HepG2 (cell line): ENCODE measurements around the gene NAV2. TPM values are rescaled to one million over a fixed set of nuclear protein-coding genes. Genes with fewer than 3 reads are reported as not detected.
A peak's percentile ranks its signal among the peaks of the same experiment; 100 is the strongest.

Experiments used
- AGO1 ChIP-seq: fragments of 200-400 bp; formaldehyde crosslinking; IDR thresholded peaks from 2 replicates; pipeline ENCODE4 v1.6.1; 2017; ENCODE audit warnings: mild to moderate bottlenecking, low read depth, low read length, moderate library complexity; ENCODE audit not compliant: poor library complexity, severe bottlenecking
- BHLHE40 ChIP-seq: IDR thresholded peaks from 2 replicates; pipeline ENCODE4 v1.6.1; 2011; ENCODE audit warnings: low read length, improper control_type of control experiment
- CENPT ChIP-seq: sonication (generic); formaldehyde crosslinking; IDR thresholded peaks from 2 replicates; pipeline ENCODE4 v1.8.0; 2022; ENCODE audit warnings: low read depth, mild to moderate bottlenecking, moderate library complexity, missing genetic modification reagents
- GLI4 ChIP-seq: sonication (generic); formaldehyde crosslinking; IDR thresholded peaks from 2 replicates; pipeline ENCODE4 v1.5.1; 2020; ENCODE audit warnings: missing genetic modification reagents, mild to moderate bottlenecking, moderate library complexity, borderline replicate concordance
- HCFC1 ChIP-seq: fragments of 150-350 bp; IDR thresholded peaks from 2 replicates; pipeline ENCODE4 v1.6.1; 2014; ENCODE audit warnings: low read depth, low read length
- HNRNPLL ChIP-seq: fragments of 200-400 bp; formaldehyde crosslinking; IDR thresholded peaks from 2 replicates; pipeline ENCODE4 v1.6.1; 2017; ENCODE audit warnings: mild to moderate bottlenecking, low read depth, low read length; ENCODE audit not compliant: poor library complexity, severe bottlenecking
- KLF15 ChIP-seq: sonication (generic); formaldehyde crosslinking; IDR thresholded peaks from 2 replicates; pipeline ENCODE4 v1.8.1; 2023; ENCODE audit warnings: borderline replicate concordance, mild to moderate bottlenecking, inconsistent platforms, missing genetic modification reagents, mixed read lengths
- POLR2AphosphoS5 ChIP-seq: IDR thresholded peaks from 2 replicates; pipeline ENCODE4 v1.6.1; 2012; ENCODE audit warnings: low read depth, low read length
- REPIN1 ChIP-seq: sonication (generic); formaldehyde crosslinking; IDR thresholded peaks from 2 replicates; pipeline ENCODE4 v1.8.0; 2022; ENCODE audit warnings: missing genetic modification reagents, low read depth, mild to moderate bottlenecking, borderline replicate concordance
- ZFYVE20 ChIP-seq: sonication (generic); formaldehyde crosslinking; IDR thresholded peaks from 2 replicates; pipeline ENCODE4 v1.8.0; 2023; ENCODE audit warnings: low read depth, mild to moderate bottlenecking, moderate library complexity, missing genetic modification reagents, borderline replicate concordance
- ZNF264 ChIP-seq: sonication (generic); formaldehyde crosslinking; IDR thresholded peaks from 2 replicates; pipeline ENCODE4 v1.4.0; 2020; ENCODE audit warnings: missing genetic modification reagents
- ZNF33A ChIP-seq: sonication (generic); formaldehyde crosslinking; IDR thresholded peaks from 2 replicates; pipeline ENCODE4 v1.5.1; 2020; ENCODE audit warnings: missing genetic modification reagents, mild to moderate bottlenecking, moderate library complexity, borderline replicate concordance
- ZNF557 ChIP-seq: sonication (generic); formaldehyde crosslinking; IDR thresholded peaks from 2 replicates; pipeline ENCODE4 v1.4.0; 2020; ENCODE audit warnings: missing genetic modification reagents
- ZNF670 ChIP-seq: sonication (generic); formaldehyde crosslinking; IDR thresholded peaks from 2 replicates; pipeline ENCODE4 v1.8.0; 2022; ENCODE audit warnings: mild to moderate bottlenecking, missing genetic modification reagents, borderline replicate concordance
- ZNF672 ChIP-seq: sonication (generic); formaldehyde crosslinking; IDR thresholded peaks from 2 replicates; pipeline ENCODE4 v1.8.1; 2022; ENCODE audit warnings: missing genetic modification reagents
- ZNF678 ChIP-seq: sonication (generic); formaldehyde crosslinking; IDR thresholded peaks from 2 replicates; pipeline ENCODE4 v1.4.0; 2020; ENCODE audit warnings: mild to moderate bottlenecking, missing genetic modification reagents
- ZNF709 ChIP-seq: sonication (generic); formaldehyde crosslinking; IDR thresholded peaks from 2 replicates; pipeline ENCODE4 v1.5.0; 2020; ENCODE audit warnings: mild to moderate bottlenecking, missing genetic modification reagents
- ZNF775 ChIP-seq: sonication (generic); formaldehyde crosslinking; IDR thresholded peaks from 2 replicates; pipeline ENCODE4 v1.4.0; 2020; ENCODE audit warnings: missing genetic modification reagents, mild to moderate bottlenecking, moderate library complexity, borderline replicate concordance
- polyA plus RNA-seq, 8 experiments: library from polyadenylated mRNA; depleted of rRNA in 3 of 8; stranded (reverse) in 7 of 8; unstranded in 1 of 8; fragments of >200 nt; fragmentation: Illumina TruSeq in 4 of 8; extraction: Trizol in 4 of 8; gene quantifications; 2 replicates each; pipeline versions ENCODE4 v1.2.1 to v1.2.3, GENCODE V29; 2011 to 2016; ENCODE audit warnings: low read depth in 4 of 8, missing spikeins in 1 of 8, mixed read lengths in 1 of 8; ENCODE audit not compliant: insufficient read depth in 1 of 8
- total RNA-seq, 5 experiments: library from RNA; depleted of rRNA; stranded (reverse); fragments of >200 nt; fragmentation: Illumina TruSeq; extraction: Trizol; gene quantifications; 2 replicates each; pipeline ENCODE4 v1.2.3, GENCODE V29; 2016; ENCODE audit warnings: low read depth in 1 of 5
- TF ChIP-seq, protein P1 (sequence below): sonication (generic); formaldehyde crosslinking; IDR thresholded peaks from 2 replicates; pipeline ENCODE4 v1.5.1; 2020; ENCODE audit warnings: missing genetic modification reagents, mild to moderate bottlenecking, borderline replicate concordance
- TF ChIP-seq, protein P2 (sequence below): IDR thresholded peaks from 2 replicates; pipeline ENCODE4 v1.6.1; 2016; ENCODE audit warnings: missing compliant biosample characterization, missing genetic modification reagents, borderline replicate concordance
- TF ChIP-seq, protein P3 (sequence below): sonication (generic); formaldehyde crosslinking; IDR thresholded peaks from 2 replicates; pipeline ENCODE4 v1.4.0; 2020; ENCODE audit warnings: missing genetic modification reagents, low read depth, mild to moderate bottlenecking, borderline replicate concordance
- TF ChIP-seq, protein P4 (sequence below): sonication (generic); formaldehyde crosslinking; IDR thresholded peaks from 2 replicates; pipeline ENCODE4 v1.5.0; 2020; ENCODE audit warnings: mild to moderate bottlenecking, missing genetic modification reagents
- TF ChIP-seq, protein P5 (sequence below): sonication (generic); formaldehyde crosslinking; IDR thresholded peaks from 2 replicates; pipeline ENCODE4 v1.4.0; 2020; ENCODE audit warnings: mild to moderate bottlenecking, missing genetic modification reagents, borderline replicate concordance

The NAV2 gene
- total and polyA plus RNA-seq, 2 of the 13 experiments (the other 11 are each of a cell fraction or from before 2014, with no cell fraction given), result 9.3 to 34.6 TPM

DNA sequence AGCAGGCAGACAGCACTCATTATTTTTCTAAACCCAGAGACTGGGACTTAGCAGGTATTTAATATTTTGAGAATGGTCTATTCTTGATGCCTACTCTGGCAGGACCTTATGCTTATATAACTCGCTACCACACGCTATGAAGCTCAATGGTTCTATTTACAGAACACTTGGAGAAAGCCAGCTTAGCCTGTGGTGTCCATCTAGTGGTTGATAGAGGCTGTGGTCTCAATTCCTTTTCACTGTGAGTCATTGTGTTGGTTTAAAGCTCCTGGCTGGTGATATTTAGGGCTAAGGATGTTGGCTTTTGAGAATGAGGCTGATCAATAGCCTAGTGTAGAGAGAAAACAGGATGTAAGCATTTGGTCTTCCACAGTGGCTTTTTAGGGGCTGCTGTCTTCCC is 241.3 kb downstream of the NAV2 start (continued):
- TF ChIP-seq AGO1 (no peak), ZFYVE20 (CRISPR knock-in tag) (no peak), ZNF709 (CRISPR knock-in tag) (no peak), BHLHE40 (no peak), HNRNPLL (no peak), ZNF264 (no peak), REPIN1 (CRISPR knock-in tag) (peak; percentile 59; the same call in 1 of the 2 replicates), ZNF33A (no peak), ZNF775 (CRISPR knock-in tag) (no peak), GLI4 (no peak), ZNF670 (CRISPR knock-in tag) (no peak), KLF15 (no peak), ZNF557 (CRISPR knock-in tag) (no peak), ZNF672 (CRISPR knock-in tag) (no peak), HCFC1 (no peak), CENPT (CRISPR knock-in tag) (no peak), POLR2AphosphoS5 (no peak), ZNF678 (CRISPR knock-in tag) (no peak)
- TF ChIP-seq, protein P1, sequence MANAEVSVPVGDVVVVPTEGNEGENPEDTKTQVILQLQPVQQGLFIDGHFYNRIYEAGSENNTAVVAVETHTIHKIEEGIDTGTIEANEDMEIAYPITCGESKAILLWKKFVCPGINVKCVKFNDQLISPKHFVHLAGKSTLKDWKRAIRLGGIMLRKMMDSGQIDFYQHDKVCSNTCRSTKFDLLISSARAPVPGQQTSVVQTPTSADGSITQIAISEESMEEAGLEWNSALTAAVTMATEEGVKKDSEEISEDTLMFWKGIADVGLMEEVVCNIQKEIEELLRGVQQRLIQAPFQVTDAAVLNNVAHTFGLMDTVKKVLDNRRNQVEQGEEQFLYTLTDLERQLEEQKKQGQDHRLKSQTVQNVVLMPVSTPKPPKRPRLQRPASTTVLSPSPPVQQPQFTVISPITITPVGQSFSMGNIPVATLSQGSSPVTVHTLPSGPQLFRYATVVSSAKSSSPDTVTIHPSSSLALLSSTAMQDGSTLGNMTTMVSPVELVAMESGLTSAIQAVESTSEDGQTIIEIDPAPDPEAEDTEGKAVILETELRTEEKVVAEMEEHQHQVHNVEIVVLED (CRISPR knock-in tag), result no peak
- TF ChIP-seq, protein P2, sequence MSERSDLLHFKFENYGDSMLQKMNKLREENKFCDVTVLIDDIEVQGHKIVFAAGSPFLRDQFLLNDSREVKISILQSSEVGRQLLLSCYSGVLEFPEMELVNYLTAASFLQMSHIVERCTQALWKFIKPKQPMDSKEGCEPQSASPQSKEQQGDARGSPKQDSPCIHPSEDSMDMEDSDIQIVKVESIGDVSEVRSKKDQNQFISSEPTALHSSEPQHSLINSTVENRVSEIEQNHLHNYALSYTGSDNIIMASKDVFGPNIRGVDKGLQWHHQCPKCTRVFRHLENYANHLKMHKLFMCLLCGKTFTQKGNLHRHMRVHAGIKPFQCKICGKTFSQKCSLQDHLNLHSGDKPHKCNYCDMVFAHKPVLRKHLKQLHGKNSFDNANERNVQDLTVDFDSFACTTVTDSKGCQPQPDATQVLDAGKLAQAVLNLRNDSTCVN (CRISPR knock-in tag), result no peak
- TF ChIP-seq, protein P3, sequence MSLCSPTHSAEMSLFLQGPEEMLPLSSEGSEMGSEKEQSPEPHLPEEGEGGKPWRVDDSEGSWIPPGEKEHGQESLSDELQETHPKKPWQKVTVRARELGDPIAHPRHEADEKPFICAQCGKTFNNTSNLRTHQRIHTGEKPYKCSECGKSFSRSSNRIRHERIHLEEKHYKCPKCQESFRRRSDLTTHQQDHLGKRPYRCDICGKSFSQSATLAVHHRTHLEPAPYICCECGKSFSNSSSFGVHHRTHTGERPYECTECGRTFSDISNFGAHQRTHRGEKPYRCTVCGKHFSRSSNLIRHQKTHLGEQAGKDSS (CRISPR knock-in tag), result no peak; the same call in 1 of the 2 replicates
- TF ChIP-seq, protein P4, sequence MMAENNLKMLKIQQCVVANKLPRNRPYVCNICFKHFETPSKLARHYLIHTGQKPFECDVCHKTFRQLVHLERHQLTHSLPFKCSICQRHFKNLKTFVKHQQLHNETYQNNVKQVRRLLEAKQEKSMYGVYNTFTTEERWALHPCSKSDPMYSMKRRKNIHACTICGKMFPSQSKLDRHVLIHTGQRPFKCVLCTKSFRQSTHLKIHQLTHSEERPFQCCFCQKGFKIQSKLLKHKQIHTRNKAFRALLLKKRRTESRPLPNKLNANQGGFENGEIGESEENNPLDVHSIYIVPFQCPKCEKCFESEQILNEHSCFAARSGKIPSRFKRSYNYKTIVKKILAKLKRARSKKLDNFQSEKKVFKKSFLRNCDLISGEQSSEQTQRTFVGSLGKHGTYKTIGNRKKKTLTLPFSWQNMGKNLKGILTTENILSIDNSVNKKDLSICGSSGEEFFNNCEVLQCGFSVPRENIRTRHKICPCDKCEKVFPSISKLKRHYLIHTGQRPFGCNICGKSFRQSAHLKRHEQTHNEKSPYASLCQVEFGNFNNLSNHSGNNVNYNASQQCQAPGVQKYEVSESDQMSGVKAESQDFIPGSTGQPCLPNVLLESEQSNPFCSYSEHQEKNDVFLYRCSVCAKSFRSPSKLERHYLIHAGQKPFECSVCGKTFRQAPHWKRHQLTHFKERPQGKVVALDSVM, result no peak
- TF ChIP-seq, protein P5, sequence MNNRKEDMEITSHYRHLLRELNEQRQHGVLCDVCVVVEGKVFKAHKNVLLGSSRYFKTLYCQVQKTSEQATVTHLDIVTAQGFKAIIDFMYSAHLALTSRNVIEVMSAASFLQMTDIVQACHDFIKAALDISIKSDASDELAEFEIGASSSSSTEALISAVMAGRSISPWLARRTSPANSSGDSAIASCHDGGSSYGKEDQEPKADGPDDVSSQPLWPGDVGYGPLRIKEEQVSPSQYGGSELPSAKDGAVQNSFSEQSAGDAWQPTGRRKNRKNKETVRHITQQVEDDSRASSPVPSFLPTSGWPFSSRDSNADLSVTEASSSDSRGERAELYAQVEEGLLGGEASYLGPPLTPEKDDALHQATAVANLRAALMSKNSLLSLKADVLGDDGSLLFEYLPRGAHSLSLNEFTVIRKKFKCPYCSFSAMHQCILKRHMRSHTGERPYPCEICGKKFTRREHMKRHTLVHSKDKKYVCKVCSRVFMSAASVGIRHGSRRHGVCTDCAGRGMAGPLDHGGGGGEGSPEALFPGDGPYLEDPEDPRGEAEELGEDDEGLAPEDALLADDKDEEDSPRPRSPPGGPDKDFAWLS (CRISPR knock-in tag), result no peak
